22Rv1 (cell line): Measurements from ENCODE around the gene GBP7.

Source experiments
- ZFX ChIP-seq: fragments of 450-650 bp; IDR thresholded peaks from 2 replicates; pipeline ENCODE4 v1.6.1; 2017; ENCODE audit warnings: antibody characterized with exemption, borderline replicate concordance
- TF ChIP-seq, protein P1 (sequence below): fragments of 450-650 bp; IDR thresholded peaks from 2 replicates; pipeline ENCODE4 v1.5.1; 2017; ENCODE audit warnings: mild to moderate bottlenecking

DNA sequence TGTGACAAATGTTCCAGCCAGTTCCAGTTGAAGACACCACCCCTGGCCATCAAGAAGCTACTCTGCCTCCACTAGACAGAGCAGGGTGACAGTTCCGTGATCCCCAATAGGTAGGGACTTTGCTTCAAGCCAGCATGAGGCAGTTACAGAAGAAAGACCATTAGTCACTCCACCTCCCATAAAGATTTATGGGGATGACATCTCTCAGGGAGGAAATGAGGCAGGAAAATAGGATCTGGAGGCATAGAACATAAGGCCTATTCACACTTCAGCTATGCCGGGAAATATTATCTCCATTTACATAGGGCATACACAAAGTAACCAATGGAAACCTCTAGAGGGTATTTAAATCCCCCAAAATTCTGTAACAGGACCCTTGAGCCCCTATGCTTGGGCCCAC lies 3.5 kb upstream of the GBP7 start:
- TF ChIP-seq, protein P1, sequence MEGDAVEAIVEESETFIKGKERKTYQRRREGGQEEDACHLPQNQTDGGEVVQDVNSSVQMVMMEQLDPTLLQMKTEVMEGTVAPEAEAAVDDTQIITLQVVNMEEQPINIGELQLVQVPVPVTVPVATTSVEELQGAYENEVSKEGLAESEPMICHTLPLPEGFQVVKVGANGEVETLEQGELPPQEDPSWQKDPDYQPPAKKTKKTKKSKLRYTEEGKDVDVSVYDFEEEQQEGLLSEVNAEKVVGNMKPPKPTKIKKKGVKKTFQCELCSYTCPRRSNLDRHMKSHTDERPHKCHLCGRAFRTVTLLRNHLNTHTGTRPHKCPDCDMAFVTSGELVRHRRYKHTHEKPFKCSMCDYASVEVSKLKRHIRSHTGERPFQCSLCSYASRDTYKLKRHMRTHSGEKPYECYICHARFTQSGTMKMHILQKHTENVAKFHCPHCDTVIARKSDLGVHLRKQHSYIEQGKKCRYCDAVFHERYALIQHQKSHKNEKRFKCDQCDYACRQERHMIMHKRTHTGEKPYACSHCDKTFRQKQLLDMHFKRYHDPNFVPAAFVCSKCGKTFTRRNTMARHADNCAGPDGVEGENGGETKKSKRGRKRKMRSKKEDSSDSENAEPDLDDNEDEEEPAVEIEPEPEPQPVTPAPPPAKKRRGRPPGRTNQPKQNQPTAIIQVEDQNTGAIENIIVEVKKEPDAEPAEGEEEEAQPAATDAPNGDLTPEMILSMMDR: no peak
- TF ChIP-seq ZFX: no peak
